Endodermal cell (in vitro differentiated cells): ENCODE data around the gene C17orf114.
"Not testable (repeated sequence)": the region's sequence is repeated elsewhere in the genome, so short reads cannot be mapped to it uniquely, and the experiment has no call there.

ENCODE experiments used
- DNase-seq: peaks from one replicate; pipeline ENCODE4 v3.0.0-alpha.2; 2017
- H3K27ac ChIP-seq: 2 replicates; pipeline ENCODE4 v1.5.1; 2013; ENCODE audit warnings: mild to moderate bottlenecking, low read depth, low read length, moderate library complexity
- H3K27me3 ChIP-seq: 2 replicates; pipeline ENCODE4 v1.6.1; 2013; ENCODE audit warnings: mild to moderate bottlenecking, low read length, moderate library complexity; ENCODE audit not compliant: insufficient read depth, control insufficient read depth, poor library complexity, severe bottlenecking
- H3K36me3 ChIP-seq: 2 replicates; pipeline ENCODE4 v1.7.0; 2013; ENCODE audit warnings: mild to moderate bottlenecking, low read length, moderate library complexity; ENCODE audit not compliant: control insufficient read depth, insufficient read depth
- H3K4me1 ChIP-seq: one replicate; pipeline ENCODE4 v1.7.0; 2013; ENCODE audit warnings: low read length; ENCODE audit not compliant: control insufficient read depth, insufficient read depth
- H3K4me3 ChIP-seq: 2 replicates; pipeline ENCODE4 v1.5.1; 2013; ENCODE audit warnings: mild to moderate bottlenecking, low read length, moderate library complexity
- H3K9ac ChIP-seq: 2 replicates; pipeline ENCODE4 v1.6.1; 2013; ENCODE audit warnings: mild to moderate bottlenecking, low read length, moderate library complexity; ENCODE audit not compliant: poor library complexity, severe bottlenecking; ENCODE audit errors: extremely low read depth
- H3K9me3 ChIP-seq: 2 replicates; pipeline ENCODE4 v1.6.1; 2013; ENCODE audit warnings: mild to moderate bottlenecking, low read length, moderate library complexity; ENCODE audit not compliant: control insufficient read depth
- H3K27ac Mint-ChIP-seq: 2 replicates; pipeline ENCODE4 v1.8.0; 2020; ENCODE audit warnings: mixed read lengths
- H3K27me3 Mint-ChIP-seq: 2 replicates; pipeline ENCODE4 v1.8.0; 2021; ENCODE audit warnings: mild to moderate bottlenecking, mixed read lengths; ENCODE audit not compliant: insufficient read depth
- H3K36me3 Mint-ChIP-seq: 2 replicates; pipeline ENCODE4 v1.8.0; 2020; ENCODE audit warnings: low read depth, mixed read lengths
- H3K4me1 Mint-ChIP-seq: 2 replicates; pipeline ENCODE4 v1.8.0; 2020; ENCODE audit warnings: mixed read lengths
- H3K4me3 Mint-ChIP-seq: 2 replicates; pipeline ENCODE4 v1.8.0; 2020; ENCODE audit warnings: mild to moderate bottlenecking, moderate library complexity, mixed read lengths
- H3K9me3 Mint-ChIP-seq: 2 replicates; pipeline ENCODE4 v1.8.0; 2020; ENCODE audit warnings: mild to moderate bottlenecking, mixed read lengths
- CTCF ChIP-seq: fragments of 200-600 bp; sonication (generic); conservative IDR thresholded peaks from 2 replicates; pipeline ENCODE4 v1.5.0; 2021; ENCODE audit warnings: antibody characterized with exemption, mild to moderate bottlenecking
- WGBS, 2 experiments: methylation state at CpG; one replicate each; pipeline versions ENCODE4 v1.1.5 to v1.1.7; 2013; ENCODE audit warnings: missing lambda C conversion rate in 2 of 2, mixed read lengths in 1 of 2; ENCODE audit not compliant: insufficient coverage in 1 of 2, insufficient read length in 1 of 2; 5-methylcytosine and 5-hydroxymethylcytosine counted together

C17orf114 gene

DNA sequence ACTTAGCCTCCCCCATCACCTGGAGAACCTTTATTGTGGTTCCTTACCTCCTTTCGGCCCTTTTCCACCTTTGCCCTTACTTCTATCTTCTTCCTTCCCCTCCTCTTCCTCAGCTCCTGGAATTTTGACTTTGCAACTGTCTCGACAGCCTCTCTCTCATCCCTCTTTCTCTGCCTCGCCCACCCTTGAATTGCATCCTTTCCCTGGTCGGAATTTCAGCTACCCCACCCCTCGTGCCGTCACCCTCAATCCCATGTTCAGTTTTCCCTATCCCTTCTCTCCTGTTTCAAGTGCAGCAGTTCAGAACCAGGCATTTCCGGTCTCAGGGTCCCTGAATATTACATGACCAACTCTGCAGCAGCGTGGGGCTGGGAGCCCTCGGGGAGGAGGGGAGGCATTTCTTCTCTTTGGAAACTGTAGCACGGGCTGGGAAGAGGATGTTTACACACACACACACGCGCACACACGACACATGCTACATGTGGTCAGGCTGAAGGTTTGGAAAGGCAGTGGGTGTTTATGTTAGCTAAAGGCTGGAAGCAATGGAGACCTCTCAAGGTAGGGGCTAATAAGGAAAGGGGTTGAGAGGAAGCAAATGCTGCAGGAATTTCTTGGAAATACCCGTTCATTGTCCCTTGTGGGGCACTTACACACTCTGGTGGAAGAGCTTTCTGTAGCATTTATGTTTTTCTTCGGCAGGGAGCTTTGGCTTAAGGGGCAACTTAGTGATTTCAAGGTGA is 32.0 kb upstream of the C17orf114 start:
- Mint-ChIP-seq H3K9me3 (no peaks in the 10 kb centered on the region), H3K4me3 (peak overlapping the region; percentile 83), H3K27ac (peak overlapping the region; percentile 82), H3K4me1 (peaks cover 36% of the 10 kb centered on the region), H3K36me3 (no peaks in the 10 kb centered on the region), H3K27me3 (no peaks in the 10 kb centered on the region)
- Histone ChIP-seq H3K36me3 (no peaks in the 10 kb centered on the region), H3K4me3 (peak overlapping the region; percentile 91), H3K9me3 (no peaks in the 10 kb centered on the region), H3K4me1 (peaks cover 16% of the 10 kb centered on the region), H3K9ac (peak overlapping the region; percentile 31), H3K27me3 (no peaks in the 10 kb centered on the region), H3K27ac (no peak overlapping the region)
- peak; percentile 71 for DNase-seq
- WGBS, 2 experiments: 17 to 22% methylated on average over 8 to 15 of the region's 15 CpGs
- TF ChIP-seq CTCF: no peak

- 0% methylated on average over 13 to 91 of the region's 91 CpGs for WGBS, 2 experiments
- Histone ChIP-seq H3K36me3 (no peaks in the 10 kb centered on the region), H3K4me3 (peak within 1 kb of the TSS; percentile 91), H3K9ac (peak within 1 kb of the TSS; percentile 69), H3K27ac (peak within 1 kb of the TSS; percentile 76), H3K27me3 (no peaks in the 10 kb centered on the region), H3K4me1 (peaks cover 12% of the 10 kb centered on the region), H3K9me3 (no peaks in the 10 kb centered on the region)
- Mint-ChIP-seq H3K4me1 (peaks cover 31% of the 10 kb centered on the region), H3K9me3 (no peaks in the 10 kb centered on the region), H3K27me3 (no peaks in the 10 kb centered on the region), H3K36me3 (no peaks in the 10 kb centered on the region), H3K4me3 (peak within 1 kb of the TSS; percentile 83), H3K27ac (peak within 1 kb of the TSS; percentile 93)
- DNase-seq: peak; percentile 96
- no peak for TF ChIP-seq CTCF
These were observed 31.2 kb upstream of the C17orf114 start, which contains the start of gene MINK1 for GRCh38 chr17:4833178-4833940. Gene MINK1, plus strand, starts transcription at chr17:4833340. Its CDS starts 244 bp downstream, at chr17:4833584.

DNA sequence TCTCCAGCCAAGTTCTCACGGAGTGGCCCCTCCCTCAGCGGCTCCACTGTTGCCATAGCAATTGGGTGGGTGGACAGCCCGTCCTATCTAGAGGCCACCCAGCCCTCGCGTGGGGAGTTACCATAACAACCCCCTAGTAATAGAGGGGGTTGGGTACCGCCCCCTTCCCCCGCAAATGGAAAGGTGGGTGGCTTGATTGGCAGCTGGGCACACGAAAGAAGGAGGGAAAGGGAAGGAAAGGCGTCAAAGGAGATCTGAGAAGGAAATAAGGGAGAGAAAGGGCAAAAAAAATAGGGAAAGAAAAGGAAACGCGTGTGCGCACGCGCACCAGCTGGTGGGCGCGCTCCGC is 30.7 kb upstream of the C17orf114 start:
- H3K4me1 ChIP-seq, H3K27me3 Mint-ChIP-seq, H3K27me3 ChIP-seq, H3K9me3 Mint-ChIP-seq, DNase-seq, H3K36me3 Mint-ChIP-seq, H3K9me3 ChIP-seq, H3K36me3 ChIP-seq: not testable (repeated sequence)
- Histone ChIP-seq H3K27ac (peak overlapping the region; percentile 76), H3K9ac (peak overlapping the region; percentile 69), H3K4me3 (peak overlapping the region; percentile 91)
- H3K4me3 Mint-ChIP-seq: peak overlapping the region; percentile 83
- 0% methylated on average over 11 of the region's 17 CpGs; no CpG with 5 or more reads in 1 of the 2 experiments for WGBS, 2 experiments
- peak overlapping the region; percentile 93 for H3K27ac Mint-ChIP-seq
- H3K4me1 Mint-ChIP-seq: peaks cover 25% of the 10 kb centered on the region
